ENCODE data around the gene RNU7-1. TPM values are rescaled to one million over a fixed set of nuclear protein-coding genes. Genes with fewer than 3 reads are reported as not detected.

The RNU7-1 gene
- total RNA-seq (not detected in 2 replicates), polyA plus RNA-seq (not detected in 2 replicates), polyA minus RNA-seq (not detected in 2 replicates)
- not detected for total RNA-seq (2013)

DNA sequence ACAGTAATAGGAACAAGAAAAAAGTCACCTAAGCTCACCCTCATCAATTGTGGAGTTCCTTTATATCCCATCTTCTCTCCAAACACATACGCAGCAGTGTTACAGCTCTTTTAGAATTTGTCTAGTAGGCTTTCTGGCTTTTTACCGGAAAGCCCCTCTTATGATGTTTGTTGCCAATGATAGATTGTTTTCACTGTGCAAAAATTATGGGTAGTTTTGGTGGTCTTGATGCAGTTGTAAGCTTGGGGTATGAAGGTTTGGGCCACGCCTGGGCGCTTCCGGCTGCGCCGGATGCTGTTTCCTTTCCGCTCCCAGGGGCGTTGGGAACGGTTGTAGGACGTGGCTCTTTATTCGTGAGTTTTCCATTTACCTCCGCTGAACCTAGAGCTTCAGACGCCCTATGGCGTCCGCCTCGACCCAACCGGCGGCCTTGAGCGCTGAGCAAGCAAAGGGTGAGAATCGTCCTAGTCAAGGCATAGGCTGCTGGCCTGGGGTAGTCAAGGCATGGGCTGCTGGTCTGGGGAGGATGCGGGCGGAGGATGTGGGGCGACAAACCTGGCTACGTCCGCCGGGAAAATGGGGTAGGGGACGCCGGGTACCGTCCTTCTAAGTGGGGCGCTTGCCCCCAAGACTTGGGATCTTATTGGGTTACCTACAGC is at the start of gene RNU7-1, which contains the start of gene C12orf57:
Gene RNU7-1 (plus strand): TSS at position 95 of the 659 bp plus-strand sequence.
Gene C12orf57 (plus strand): TSS at position 301 of the 659 bp plus-strand sequence. CDS start 100 bp downstream, at position 401.
- H2AFZ ChIP-seq (ENCODE audit: insufficient read depth, low read depth, low read length, poor library complexity, severe bottlenecking), result peak within 1 kb of the TSS; percentile 72
- 0% methylated on average over 26 of the region's 31 CpGs for WGBS (ENCODE audit: insufficient coverage)
- ChIA-PET CTCF (interaction anchor here (0.8 to 16.6 kb wide), 23 partner anchors 8 to 309 kb away, joined by 3 to 944 read pairs (median 6); partner anchors contain the start of genes C1RL, EMG1, LPCAT3 and MLF2), POLR2A (interaction anchor here (0.9 to 18.5 kb wide), 17 partner anchors 14 to 451 kb away, joined by 3 to 662 read pairs (median 5); partner anchors contain the start of genes C1RL, CDCA3, COPS7A and ENO2)
- intact Hi-C loops (cut with micrococcal nuclease), result loop anchor here (1.0 to 10.0 kb wide), 7 partner anchors 17 to 309 kb away; partner anchors contain the start of genes C1RL, EMG1, LPAR5 and LPCAT3
- H3K27ac Mint-ChIP-seq, result peak within 1 kb of the TSS; percentile 97
- peak within 1 kb of the TSS; percentile 89 for H3K9ac ChIP-seq (ENCODE audit: low read length)
- DNase-seq, result peak; percentile 94
- peak; percentile 55 for ATAC-seq (ENCODE audit: low read depth)
- peak within 1 kb of the TSS; percentile 25 to 92 (median 80) for H3K4me3 ChIP-seq (ENCODE audit: control extremely low read depth in 1 of 5, extremely low read depth in 1 of 5, insufficient read depth in 1 of 5, low read depth in 2 of 5, low read length in 4 of 5)
- H4K20me1 ChIP-seq (ENCODE audit: control insufficient read depth, insufficient read depth, low read length, poor library complexity, severe bottlenecking), result no peaks in the 10 kb centered on the region
- no peaks in the 10 kb centered on the region for H3K9me3 Mint-ChIP-seq (ENCODE audit: insufficient read depth)
- peak within 1 kb of the TSS; percentile 97 for H3K4me3 Mint-ChIP-seq
- H3K4me2 ChIP-seq (replicated peaks; ENCODE audit: low read depth, low read length, poor library complexity, severe bottlenecking), result peak within 1 kb of the TSS; percentile 99
- no peaks in the 10 kb centered on the region for H3K27me3 Mint-ChIP-seq
- no peaks in the 10 kb centered on the region for H3K27me3 ChIP-seq (replicated peaks in 1 of 4; ENCODE audit: control extremely low read depth in 1 of 4, control insufficient read depth in 3 of 4, insufficient read depth in 4 of 4, low read length in 3 of 4)
- no peak for TF ChIP-seq EZH2 (IDR thresholded peaks at IDR 0.05; ENCODE audit: borderline replicate concordance, insufficient read depth, low read depth, low read length, poor library complexity, severe bottlenecking)
- no peak for TF ChIP-seq CTCF (IDR thresholded peaks at IDR 0.05)
- H3K36me3 ChIP-seq (replicated peaks in 1 of 2; ENCODE audit: control extremely low read depth in 1 of 2, control insufficient read depth in 1 of 2, extremely low read depth in 1 of 2, insufficient read depth in 2 of 2, low read length in 1 of 2), result peaks cover 0 to 10% of the 10 kb centered on the region in 2 experiments
- H3K9me3 ChIP-seq (ENCODE audit: control extremely low read depth in 1 of 3, control insufficient read depth in 2 of 3, insufficient read depth in 1 of 3, low read length in 2 of 3), result no peaks in the 10 kb centered on the region
- H3K4me1 Mint-ChIP-seq, result peaks cover 61% of the 10 kb centered on the region
- peaks cover 48 to 67% of the 10 kb centered on the region in 2 donors for H3K4me1 ChIP-seq (ENCODE audit: control insufficient read depth in 2 of 2, insufficient read depth in 2 of 2, low read length in 2 of 2)
- H3K27ac ChIP-seq (ENCODE audit: low read length in 2 of 2), result peak within 1 kb of the TSS; percentile 93 to 99
- peaks cover 9% of the 10 kb centered on the region for H3K79me2 ChIP-seq (ENCODE audit: control insufficient read depth, insufficient read depth, low read length)

- Histone ChIP-seq H3K4me2 (replicated peaks; ENCODE audit: low read depth, low read length, poor library complexity, severe bottlenecking) (no peak overlapping the region), H3K36me3 (replicated peaks in 1 of 2; ENCODE audit: control extremely low read depth in 1 of 2, control insufficient read depth in 1 of 2, extremely low read depth in 1 of 2, insufficient read depth in 2 of 2, low read length in 1 of 2) (no peaks in the 10 kb centered on the region), H3K27me3 (replicated peaks in 1 of 4; ENCODE audit: control extremely low read depth in 1 of 4, control insufficient read depth in 3 of 4, insufficient read depth in 4 of 4, low read length in 3 of 4) (no peaks in the 10 kb centered on the region), H3K9ac (ENCODE audit: low read length) (no peak overlapping the region), H3K79me2 (ENCODE audit: control insufficient read depth, insufficient read depth, low read length) (peaks cover 4% of the 10 kb centered on the region), H4K20me1 (ENCODE audit: control insufficient read depth, insufficient read depth, low read length, poor library complexity, severe bottlenecking) (no peaks in the 10 kb centered on the region), H2AFZ (ENCODE audit: insufficient read depth, low read depth, low read length, poor library complexity, severe bottlenecking) (no peak overlapping the region), H3K4me3 (ENCODE audit: control extremely low read depth in 1 of 5, extremely low read depth in 1 of 5, insufficient read depth in 1 of 5, low read depth in 2 of 5, low read length in 4 of 5) (no peak overlapping the region), H3K27ac (ENCODE audit: low read length in 2 of 2) (no peak overlapping the region), H3K9me3 (ENCODE audit: control extremely low read depth in 1 of 3, control insufficient read depth in 2 of 3, insufficient read depth in 1 of 3, low read length in 2 of 3) (no peaks in the 10 kb centered on the region), H3K4me1 (ENCODE audit: control insufficient read depth in 2 of 2, insufficient read depth in 2 of 2, low read length in 2 of 2) (peaks cover 9 to 13% of the 10 kb centered on the region in 2 donors)
- Mint-ChIP-seq H3K4me1 (peaks cover 15% of the 10 kb centered on the region), H3K9me3 (ENCODE audit: insufficient read depth) (no peaks in the 10 kb centered on the region), H3K27me3 (no peaks in the 10 kb centered on the region), H3K27ac (no peak overlapping the region), H3K4me3 (no peak overlapping the region)
- TF ChIP-seq EZH2 (IDR thresholded peaks at IDR 0.05; ENCODE audit: borderline replicate concordance, insufficient read depth, low read depth, low read length, poor library complexity, severe bottlenecking) (no peak), CTCF (IDR thresholded peaks at IDR 0.05) (no peak)
- ChIA-PET CTCF (interaction anchor here (0.5 to 1.5 kb wide), 2 partner anchors 25 to 26 kb away, joined by 3 to 4 read pairs; no protein-coding TSS in a partner anchor), POLR2A (interaction anchor here (0.7 kb wide), 1 partner anchor 22 kb away, joined by 6 read pairs; no protein-coding TSS in a partner anchor)
- WGBS (ENCODE audit: insufficient coverage), result no CpG with 5 or more reads among the region's 3 CpGs
- intact Hi-C loops (cut with micrococcal nuclease), result no loop called here
- no peak for ATAC-seq (ENCODE audit: low read depth)
- no peak for DNase-seq
Observed at GRCh38 chr12:6894321-6894720, 49.3 kb upstream of the RNU7-1 start.

Measured in B cell (primary cell).